HG03095 (cell line): ENCODE results near the gene TNS3.
A peak's percentile ranks its signal among the peaks of the same experiment; 100 is the strongest.

ENCODE experiments used
- ATAC-seq: cut with Tn5 transposase; IDR thresholded peaks from one replicate; pipeline ENCODE4 v1.9.1; 2021; ENCODE audit warnings: moderate library complexity; ENCODE audit not compliant: unreplicated experiment

The TNS3 gene

GRCh38 chr7:47356261-47356660 is 225.7 kb downstream of the TNS3 start:
- no peak for ATAC-seq

GRCh38 chr7:47355684-47356083 is 226.2 kb downstream of the TNS3 start:
- no peak for ATAC-seq

- no peak for ATAC-seq
Measured at GRCh38 chr7:47354831-47355541, 226.9 kb downstream of the TNS3 start.

- no peak for ATAC-seq
Measured at GRCh38 chr7:47354071-47354470, 227.8 kb downstream of the TNS3 start.

- ATAC-seq: no peak
Measured at GRCh38 chr7:47352394-47352968, 229.4 kb downstream of the TNS3 start.

- ATAC-seq: no peak
Measured at GRCh38 chr7:47351233-47352154, 230.4 kb downstream of the TNS3 start.

- ATAC-seq: no peak
Measured at GRCh38 chr7:47350425-47350824, 231.5 kb downstream of the TNS3 start.

- ATAC-seq: no peak
Measured at GRCh38 chr7:47349401-47349800, 232.5 kb downstream of the TNS3 start.

- ATAC-seq: no peak
Measured at GRCh38 chr7:47347816-47348385, 234.0 kb downstream of the TNS3 start.

GRCh38 chr7:47347346-47347745 is 234.6 kb downstream of the TNS3 start:
- no peak for ATAC-seq

GRCh38 chr7:47346377-47346914 is 235.5 kb downstream of the TNS3 start:
- ATAC-seq: no peak

GRCh38 chr7:47345857-47346298 is 236.0 kb downstream of the TNS3 start:
- ATAC-seq: no peak

- no peak for ATAC-seq
Measured at GRCh38 chr7:47344171-47344955, 237.5 kb downstream of the TNS3 start.

- no peak for ATAC-seq
Measured at GRCh38 chr7:47343061-47343455, 238.9 kb downstream of the TNS3 start.

- ATAC-seq: no peak
Measured at GRCh38 chr7:47342296-47343060, 239.4 kb downstream of the TNS3 start.

- no peak for ATAC-seq
Measured at GRCh38 chr7:47340517-47340916, 241.4 kb downstream of the TNS3 start.

GRCh38 chr7:47338026-47338425 is 243.9 kb downstream of the TNS3 start:
- no peak for ATAC-seq

- ATAC-seq: peak; percentile 72
Measured at GRCh38 chr7:47337531-47337930, 244.4 kb downstream of the TNS3 start.
